K562 (cell line): ENCODE results near the gene ZNF23. TPM values are rescaled to one million over a fixed set of nuclear protein-coding genes. Genes with fewer than 3 reads are reported as not detected.

Experiments used
- CBX3 ChIP-seq, 2 experiments: IDR thresholded peaks; 1 replicate in 1 of 2; 2 replicates in 1 of 2; pipeline ENCODE4 v1.6.1; 2012; ENCODE audit warnings: inconsistent platforms in 2 of 2, low read length in 2 of 2, borderline replicate concordance in 1 of 2, control low read depth in 1 of 2
- FOSL1 ChIP-seq: fragments of 200-800 bp; sonication (Bioruptor generic); conservative IDR thresholded peaks from 2 replicates; pipeline ENCODE4 v1.6.1; 2016; ENCODE audit warnings: missing genetic modification characterization, missing compliant biosample characterization
- FOXM1 ChIP-seq, 2 experiments: fragments of 450-650 bp in 1 of 2; sonication (generic) in 1 of 2; formaldehyde crosslinking in 1 of 2; IDR thresholded peaks; 2 replicates each; pipeline versions ENCODE4 v1.6.1 to v1.9.0; 2017 to 2022; ENCODE audit warnings: low read depth in 2 of 2, mild to moderate bottlenecking in 2 of 2, missing genetic modification reagents in 1 of 2, moderate library complexity in 1 of 2
- ILK ChIP-seq: fragments of 450-650 bp; IDR thresholded peaks from 2 replicates; pipeline ENCODE4 v1.6.1; 2016; ENCODE audit warnings: missing genetic modification characterization, low read depth, mild to moderate bottlenecking, missing compliant biosample characterization, moderate library complexity, borderline replicate concordance
- JUN ChIP-seq, 2 experiments: sonication (generic) in 1 of 2; formaldehyde crosslinking in 1 of 2; IDR thresholded peaks; 2 replicates each; pipeline versions ENCODE4 v1.6.1 to v1.8.0; 2012 to 2022; ENCODE audit warnings: borderline replicate concordance in 2 of 2, mild to moderate bottlenecking in 2 of 2, improper control_type of control experiment in 1 of 2, low read depth in 1 of 2, low read length in 1 of 2, missing genetic modification reagents in 1 of 2
- KLF1 ChIP-seq: fragments of 450-650 bp; IDR thresholded peaks from 2 replicates; pipeline ENCODE4 v1.6.1; 2016; ENCODE audit warnings: missing genetic modification characterization, missing compliant biosample characterization
- LEF1 ChIP-seq: fragments of 450-650 bp; IDR thresholded peaks from 2 replicates; pipeline ENCODE4 v1.6.1; 2016; ENCODE audit warnings: mild to moderate bottlenecking
- NFE2 ChIP-seq: IDR thresholded peaks from 2 replicates; pipeline ENCODE4 v1.6.1; 2014; ENCODE audit warnings: antibody characterized with exemption, low read depth
- NONO ChIP-seq, 2 experiments: fragments of 200-400 bp in 1 of 2; fragments of 450-650 bp in 1 of 2; formaldehyde crosslinking in 1 of 2; IDR thresholded peaks; 2 replicates each; pipeline ENCODE4 v1.6.1; 2017; ENCODE audit warnings: low read depth in 2 of 2, mild to moderate bottlenecking in 2 of 2, moderate library complexity in 2 of 2, low read length in 1 of 2
- NR1H2 ChIP-seq: sonication (generic); formaldehyde crosslinking; IDR thresholded peaks from 2 replicates; pipeline ENCODE4 v1.4.0; 2020; ENCODE audit warnings: mild to moderate bottlenecking, missing genetic modification reagents
- PCBP1 ChIP-seq: fragments of 200-400 bp; formaldehyde crosslinking; IDR thresholded peaks from 2 replicates; pipeline ENCODE4 v1.6.1; 2018; ENCODE audit warnings: mild to moderate bottlenecking, low read depth, low read length; ENCODE audit not compliant: poor library complexity, severe bottlenecking
- RB1 ChIP-seq: fragments of 450-650 bp; IDR thresholded peaks from 2 replicates; pipeline ENCODE4 v1.6.1; 2017; ENCODE audit warnings: low read depth, mild to moderate bottlenecking
- RBM25 ChIP-seq: fragments of 200-400 bp; formaldehyde crosslinking; IDR thresholded peaks from 2 replicates; pipeline ENCODE4 v1.6.1; 2018; ENCODE audit warnings: low read length, low read depth, moderate library complexity; ENCODE audit not compliant: severe bottlenecking
- STAG1 ChIP-seq: sonication (generic); formaldehyde crosslinking; IDR thresholded peaks from 2 replicates; pipeline ENCODE4 v1.5.0; 2020; ENCODE audit warnings: missing genetic modification reagents, borderline replicate concordance
- ZNF23 ChIP-seq: fragments of 250-450 bp; sonication (Bioruptor Pico); IDR thresholded peaks from 2 replicates; pipeline ENCODE4 v1.4.0; 2020; ENCODE audit warnings: mild to moderate bottlenecking
- polyA plus RNA-seq, 8 experiments: library from polyadenylated mRNA; depleted of rRNA in 4 of 8; stranded (reverse) in 5 of 8; unstranded in 3 of 8; fragments of >200 nt; fragmentation: Nextera tagmentation in 2 of 8; fragmentation: Illumina TruSeq in 1 of 8; extraction: Ambion mirVana in 2 of 8; extraction: Trizol in 1 of 8; gene quantifications; 2 replicates each; pipeline versions ENCODE4 v1.2.1 to v1.2.3, GENCODE V29; 2011 to 2014; ENCODE audit warnings: inconsistent platforms in 1 of 8, missing spikeins in 1 of 8
- total RNA-seq, 7 experiments: library from RNA; depleted of rRNA in 6 of 7; stranded (reverse); fragments of >200 nt in 6 of 7; fragmentation: Illumina TruSeq in 2 of 7; extraction: Trizol in 2 of 7; gene quantifications; 2 replicates each; pipeline versions ENCODE4 v1.2.1 to v1.2.3, GENCODE V29; 2011 to 2021; ENCODE audit warnings: low replicate concordance in 1 of 7
- TF ChIP-seq, protein P1 (sequence below): fragments of 450-650 bp; IDR thresholded peaks from 2 replicates; pipeline ENCODE4 v1.6.1; 2018; ENCODE audit not compliant: partially characterized antibody
- TF ChIP-seq, protein P2 (sequence below): IDR thresholded peaks from 2 replicates; pipeline ENCODE4 v1.6.1; 2011; ENCODE audit not compliant: insufficient read length; ENCODE audit errors: extremely low read depth
- TF ChIP-seq, protein P3 (sequence below): fragments of 450-650 bp; IDR thresholded peaks from 2 replicates; pipeline ENCODE4 v1.6.1; 2016; ENCODE audit warnings: low read depth, mild to moderate bottlenecking, moderate library complexity
- TF ChIP-seq, protein P4 (sequence below), 3 experiments: fragments of 200-800 bp in 1 of 3; fragments of 250-450 bp in 1 of 3; fragments of 450-650 bp in 1 of 3; sonication (Bioruptor Pico) in 1 of 3; sonication (Bioruptor generic) in 1 of 3; formaldehyde crosslinking in 1 of 3; IDR thresholded peaks; 2 replicates each; pipeline versions ENCODE4 v1.6.1 to v1.8.0; 2016 to 2022; ENCODE audit warnings: mild to moderate bottlenecking in 2 of 3, missing genetic modification characterization in 2 of 3, missing compliant biosample characterization in 1 of 3, moderate library complexity in 1 of 3

Gene ZNF23
- total and polyA plus RNA-seq, 9 of the 15 experiments (the other 6 are each of a cell fraction or from before 2014, with no cell fraction given), result 4.7 to 13.4 (median 11.2) TPM

DNA sequence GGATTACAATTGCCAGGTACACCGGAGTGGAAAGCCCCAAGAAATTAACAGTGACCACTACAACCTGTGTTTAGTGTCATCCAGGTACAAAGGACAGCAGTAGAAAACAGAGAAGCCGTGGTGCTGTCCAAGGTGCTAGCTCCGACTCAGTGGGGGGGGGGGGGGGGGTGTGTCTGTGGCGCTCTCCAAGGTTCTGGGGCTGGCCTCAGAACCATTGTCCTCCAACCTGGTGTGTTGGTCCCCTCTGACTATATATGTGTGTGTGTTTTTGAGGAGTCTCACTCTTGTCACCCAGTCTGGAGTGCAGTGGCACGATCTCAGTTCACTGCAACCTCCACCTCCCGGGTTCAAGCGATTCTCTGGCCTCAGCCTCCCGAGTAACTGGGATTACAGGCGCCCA is 5.8 kb upstream of the ZNF23 start (continued):
- TF ChIP-seq RB1 (no peak), ILK (no peak), NR1H2 (CRISPR knock-in tag) (no peak), FOXM1 (IDR thresholded peaks at IDR 0.05; ENCODE audit: low read depth) (no peak), FOXM1 (CRISPR knock-in tag; IDR thresholded peaks at IDR 0.05; ENCODE audit: low read depth) (no peak), PCBP1 (no peak), RBM25 (no peak), CBX3 (IDR thresholded peaks at IDR 0.05; ENCODE audit: borderline replicate concordance in 1 of 2, low read length in 2 of 2) (peak in 1 of 2 experiments; percentile 38; a peak in 1 of 3 replicates), ZNF23 (CRISPR knock-in tag) (no peak), NONO (IDR thresholded peaks at IDR 0.05; ENCODE audit: low read depth in 2 of 2, low read length in 1 of 2) (no peak), FOSL1 (no peak), KLF1 (tag) (no peak), STAG1 (no peak; the same call in 1 of the 2 replicates), JUN (IDR thresholded peaks at IDR 0.05; ENCODE audit: borderline replicate concordance, low read depth, low read length) (no peak), JUN (CRISPR knock-in tag; IDR thresholded peaks at IDR 0.05; ENCODE audit: borderline replicate concordance) (no peak; the same call in 1 of the 2 replicates), LEF1 (no peak), NFE2 (no peak)
- TF ChIP-seq, protein P1, sequence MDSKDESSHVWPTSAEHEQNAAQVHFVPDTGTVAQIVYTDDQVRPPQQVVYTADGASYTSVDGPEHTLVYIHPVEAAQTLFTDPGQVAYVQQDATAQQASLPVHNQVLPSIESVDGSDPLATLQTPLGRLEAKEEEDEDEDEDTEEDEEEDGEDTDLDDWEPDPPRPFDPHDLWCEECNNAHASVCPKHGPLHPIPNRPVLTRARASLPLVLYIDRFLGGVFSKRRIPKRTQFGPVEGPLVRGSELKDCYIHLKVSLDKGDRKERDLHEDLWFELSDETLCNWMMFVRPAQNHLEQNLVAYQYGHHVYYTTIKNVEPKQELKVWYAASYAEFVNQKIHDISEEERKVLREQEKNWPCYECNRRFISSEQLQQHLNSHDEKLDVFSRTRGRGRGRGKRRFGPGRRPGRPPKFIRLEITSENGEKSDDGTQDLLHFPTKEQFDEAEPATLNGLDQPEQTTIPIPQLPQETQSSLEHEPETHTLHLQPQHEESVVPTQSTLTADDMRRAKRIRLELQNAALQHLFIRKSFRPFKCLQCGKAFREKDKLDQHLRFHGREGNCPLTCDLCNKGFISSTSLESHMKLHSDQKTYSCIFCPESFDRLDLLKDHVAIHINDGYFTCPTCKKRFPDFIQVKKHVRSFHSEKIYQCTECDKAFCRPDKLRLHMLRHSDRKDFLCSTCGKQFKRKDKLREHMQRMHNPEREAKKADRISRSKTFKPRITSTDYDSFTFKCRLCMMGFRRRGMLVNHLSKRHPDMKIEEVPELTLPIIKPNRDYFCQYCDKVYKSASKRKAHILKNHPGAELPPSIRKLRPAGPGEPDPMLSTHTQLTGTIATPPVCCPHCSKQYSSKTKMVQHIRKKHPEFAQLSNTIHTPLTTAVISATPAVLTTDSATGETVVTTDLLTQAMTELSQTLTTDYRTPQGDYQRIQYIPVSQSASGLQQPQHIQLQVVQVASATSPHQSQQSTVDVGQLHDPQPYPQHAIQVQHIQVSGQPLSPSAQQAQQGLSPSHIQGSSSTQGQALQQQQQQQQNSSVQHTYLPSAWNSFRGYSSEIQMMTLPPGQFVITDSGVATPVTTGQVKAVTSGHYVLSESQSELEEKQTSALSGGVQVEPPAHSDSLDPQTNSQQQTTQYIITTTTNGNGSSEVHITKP, result no peak
- TF ChIP-seq, protein P2, sequence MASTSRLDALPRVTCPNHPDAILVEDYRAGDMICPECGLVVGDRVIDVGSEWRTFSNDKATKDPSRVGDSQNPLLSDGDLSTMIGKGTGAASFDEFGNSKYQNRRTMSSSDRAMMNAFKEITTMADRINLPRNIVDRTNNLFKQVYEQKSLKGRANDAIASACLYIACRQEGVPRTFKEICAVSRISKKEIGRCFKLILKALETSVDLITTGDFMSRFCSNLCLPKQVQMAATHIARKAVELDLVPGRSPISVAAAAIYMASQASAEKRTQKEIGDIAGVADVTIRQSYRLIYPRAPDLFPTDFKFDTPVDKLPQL, result no peak
- TF ChIP-seq, protein P3, sequence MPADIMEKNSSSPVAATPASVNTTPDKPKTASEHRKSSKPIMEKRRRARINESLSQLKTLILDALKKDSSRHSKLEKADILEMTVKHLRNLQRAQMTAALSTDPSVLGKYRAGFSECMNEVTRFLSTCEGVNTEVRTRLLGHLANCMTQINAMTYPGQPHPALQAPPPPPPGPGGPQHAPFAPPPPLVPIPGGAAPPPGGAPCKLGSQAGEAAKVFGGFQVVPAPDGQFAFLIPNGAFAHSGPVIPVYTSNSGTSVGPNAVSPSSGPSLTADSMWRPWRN, result no peak
- TF ChIP-seq, protein P4, sequence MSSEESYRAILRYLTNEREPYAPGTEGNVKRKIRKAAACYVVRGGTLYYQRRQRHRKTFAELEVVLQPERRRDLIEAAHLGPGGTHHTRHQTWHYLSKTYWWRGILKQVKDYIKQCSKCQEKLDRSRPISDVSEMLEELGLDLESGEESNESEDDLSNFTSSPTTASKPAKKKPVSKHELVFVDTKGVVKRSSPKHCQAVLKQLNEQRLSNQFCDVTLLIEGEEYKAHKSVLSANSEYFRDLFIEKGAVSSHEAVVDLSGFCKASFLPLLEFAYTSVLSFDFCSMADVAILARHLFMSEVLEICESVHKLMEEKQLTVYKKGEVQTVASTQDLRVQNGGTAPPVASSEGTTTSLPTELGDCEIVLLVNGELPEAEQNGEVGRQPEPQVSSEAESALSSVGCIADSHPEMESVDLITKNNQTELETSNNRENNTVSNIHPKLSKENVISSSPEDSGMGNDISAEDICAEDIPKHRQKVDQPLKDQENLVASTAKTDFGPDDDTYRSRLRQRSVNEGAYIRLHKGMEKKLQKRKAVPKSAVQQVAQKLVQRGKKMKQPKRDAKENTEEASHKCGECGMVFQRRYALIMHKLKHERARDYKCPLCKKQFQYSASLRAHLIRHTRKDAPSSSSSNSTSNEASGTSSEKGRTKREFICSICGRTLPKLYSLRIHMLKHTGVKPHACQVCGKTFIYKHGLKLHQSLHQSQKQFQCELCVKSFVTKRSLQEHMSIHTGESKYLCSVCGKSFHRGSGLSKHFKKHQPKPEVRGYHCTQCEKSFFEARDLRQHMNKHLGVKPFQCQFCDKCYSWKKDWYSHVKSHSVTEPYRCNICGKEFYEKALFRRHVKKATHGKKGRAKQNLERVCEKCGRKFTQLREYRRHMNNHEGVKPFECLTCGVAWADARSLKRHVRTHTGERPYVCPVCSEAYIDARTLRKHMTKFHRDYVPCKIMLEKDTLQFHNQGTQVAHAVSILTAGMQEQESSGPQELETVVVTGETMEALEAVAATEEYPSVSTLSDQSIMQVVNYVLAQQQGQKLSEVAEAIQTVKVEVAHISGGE (CRISPR knock-in tag; IDR thresholded peaks at IDR 0.05), result peak in 1 of 3 experiments; percentile 71; a peak in 2 of 6 replicates
